ENCODE results near the gene SERTM1.

The SERTM1 gene

DNA sequence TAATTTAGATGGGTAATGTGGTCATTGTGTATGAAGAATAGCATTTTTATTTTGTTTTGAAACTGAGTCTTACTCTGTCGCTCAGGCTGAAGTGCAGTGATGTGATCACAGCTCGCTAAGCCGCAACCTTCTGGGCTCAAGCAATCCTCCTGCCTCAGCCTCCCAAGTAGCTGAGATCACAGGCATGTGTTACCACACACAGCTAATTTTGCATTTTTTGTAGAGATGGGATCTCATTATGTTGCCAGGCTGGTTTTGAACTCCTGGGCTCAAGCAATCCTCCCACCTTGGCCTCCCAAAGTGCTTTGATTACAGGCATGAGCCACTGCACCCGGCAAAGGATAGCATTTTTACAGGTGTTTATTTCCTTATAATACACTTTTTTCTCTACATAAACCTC, 36.6 kb downstream of the SERTM1 start:
- H3K4me2 ChIP-seq (ENCODE audit: low read length, poor library complexity, severe bottlenecking): no peak overlapping the region
- H3K27me3 ChIP-seq (ENCODE audit: control insufficient read depth in 1 of 2, insufficient read depth in 1 of 2, low read length in 2 of 2): no peaks in the 10 kb centered on the region
- no peak overlapping the region for H3K27ac ChIP-seq (ENCODE audit: low read length, poor library complexity, severe bottlenecking)
- H3K14ac ChIP-seq (ENCODE audit: low read length in 2 of 2): no peak overlapping the region
- H2BK120ac ChIP-seq (ENCODE audit: low read depth, low read length): no peak overlapping the region
- no peak overlapping the region for H3K9ac ChIP-seq (ENCODE audit: low read length)
- no peak overlapping the region for H3K23ac ChIP-seq (ENCODE audit: low read length in 2 of 2)
- H3K4me1 ChIP-seq (ENCODE audit: control insufficient read depth, insufficient read depth, low read depth, low read length): peaks cover 3% of the 10 kb centered on the region
- no peak overlapping the region for H2BK15ac ChIP-seq (ENCODE audit: low read depth, poor library complexity, severe bottlenecking)
- H4K91ac ChIP-seq (ENCODE audit: low read length): no peak overlapping the region
- DNase-seq: no peak
- no peak overlapping the region for H4K8ac ChIP-seq (ENCODE audit: low read length)
- H3K4ac ChIP-seq (ENCODE audit: low read depth in 1 of 2, low read length in 2 of 2): no peak overlapping the region
- H2BK12ac ChIP-seq (ENCODE audit: low read length in 2 of 2): no peak overlapping the region
- no peak overlapping the region for H2BK5ac ChIP-seq (ENCODE audit: low read depth, low read length, poor library complexity, severe bottlenecking)
- H3K9me3 ChIP-seq (ENCODE audit: control insufficient read depth, low read length): no peaks in the 10 kb centered on the region
- no peak overlapping the region for H2AK5ac ChIP-seq (ENCODE audit: low read length, severe bottlenecking)
- H3K36me3 ChIP-seq (ENCODE audit: control insufficient read depth in 1 of 2, insufficient read depth in 2 of 2, low read depth in 1 of 2, low read length in 2 of 2): no peaks in the 10 kb centered on the region
- H3K18ac ChIP-seq (ENCODE audit: low read depth in 1 of 2, low read length in 2 of 2): no peak overlapping the region
- no peak overlapping the region for H2AFZ ChIP-seq (ENCODE audit: low read depth, low read length)
- H3K4me3 ChIP-seq (ENCODE audit: insufficient read depth in 1 of 2, low read depth in 1 of 2, low read length in 2 of 2): no peak overlapping the region
- 76% methylated on average over 4 of the region's 4 CpGs for WGBS
- no peaks in the 10 kb centered on the region for H3K79me1 ChIP-seq (replicated peaks; ENCODE audit: low read length, poor library complexity, severe bottlenecking)

- Histone ChIP-seq H3K9ac (ENCODE audit: low read length) (peak overlapping the region; percentile 54), H3K18ac (ENCODE audit: low read depth in 1 of 2, low read length in 2 of 2) (no peak overlapping the region), H3K23ac (ENCODE audit: low read length in 2 of 2) (no peak overlapping the region), H4K91ac (ENCODE audit: low read length) (no peak overlapping the region), H3K27ac (ENCODE audit: low read length, poor library complexity, severe bottlenecking) (no peak overlapping the region), H2BK15ac (ENCODE audit: low read depth, poor library complexity, severe bottlenecking) (no peak overlapping the region), H2AK5ac (ENCODE audit: low read length, severe bottlenecking) (no peak overlapping the region), H4K8ac (ENCODE audit: low read length) (no peak overlapping the region), H3K9me3 (ENCODE audit: control insufficient read depth, low read length) (no peaks in the 10 kb centered on the region), H3K4me1 (ENCODE audit: control insufficient read depth, insufficient read depth, low read depth, low read length) (peaks cover 1% of the 10 kb centered on the region), H3K79me1 (replicated peaks; ENCODE audit: low read length, poor library complexity, severe bottlenecking) (no peaks in the 10 kb centered on the region), H3K36me3 (ENCODE audit: control insufficient read depth in 1 of 2, insufficient read depth in 2 of 2, low read depth in 1 of 2, low read length in 2 of 2) (no peaks in the 10 kb centered on the region), H2BK5ac (ENCODE audit: low read depth, low read length, poor library complexity, severe bottlenecking) (no peak overlapping the region), H2BK12ac (ENCODE audit: low read length in 2 of 2) (no peak overlapping the region), H2BK120ac (ENCODE audit: low read depth, low read length) (no peak overlapping the region), H3K27me3 (ENCODE audit: control insufficient read depth in 1 of 2, insufficient read depth in 1 of 2, low read length in 2 of 2) (no peaks in the 10 kb centered on the region), H3K14ac (ENCODE audit: low read length in 2 of 2) (no peak overlapping the region), H3K4me2 (ENCODE audit: low read length, poor library complexity, severe bottlenecking) (no peak overlapping the region), H3K4ac (ENCODE audit: low read depth in 1 of 2, low read length in 2 of 2) (no peak overlapping the region), H3K4me3 (ENCODE audit: insufficient read depth in 1 of 2, low read depth in 1 of 2, low read length in 2 of 2) (peak overlapping the region in 1 of 2 experiments; percentile 45), H2AFZ (ENCODE audit: low read depth, low read length) (no peak overlapping the region)
- DNase-seq: no peak
- 84% methylated on average over 3 of the region's 3 CpGs for WGBS
Observed at GRCh38 chr13:36712290-36712689, 38.5 kb downstream of the SERTM1 start.

DNA sequence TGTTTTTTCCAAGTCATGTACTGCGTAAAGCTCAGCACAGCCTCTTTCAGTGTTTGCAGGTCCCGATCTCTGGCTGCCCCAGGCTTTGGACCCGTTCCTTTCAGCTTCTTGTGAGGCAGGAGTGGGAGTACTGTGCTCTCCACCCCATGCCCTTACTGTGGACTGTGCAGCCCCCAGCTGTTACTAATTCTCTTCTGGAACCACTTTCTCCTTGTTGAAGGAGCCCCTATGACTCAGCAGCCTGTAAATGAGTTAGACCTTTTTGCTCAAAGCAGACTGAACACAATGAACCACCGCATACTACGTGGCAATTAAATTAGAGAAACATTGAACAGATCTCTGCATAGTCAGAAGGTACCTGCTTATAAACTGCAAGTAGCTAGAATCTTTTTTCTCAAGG, 39.0 kb downstream of the SERTM1 start:
- Histone ChIP-seq H3K36me3 (ENCODE audit: control insufficient read depth in 1 of 2, insufficient read depth in 2 of 2, low read depth in 1 of 2, low read length in 2 of 2) (no peaks in the 10 kb centered on the region), H3K9me3 (ENCODE audit: control insufficient read depth, low read length) (no peaks in the 10 kb centered on the region), H3K9ac (ENCODE audit: low read length) (peak overlapping the region; percentile 54), H3K27ac (ENCODE audit: low read length, poor library complexity, severe bottlenecking) (no peak overlapping the region), H3K4me3 (ENCODE audit: insufficient read depth in 1 of 2, low read depth in 1 of 2, low read length in 2 of 2) (peak overlapping the region in 1 of 2 experiments; percentile 45), H2AFZ (ENCODE audit: low read depth, low read length) (no peak overlapping the region), H3K79me1 (replicated peaks; ENCODE audit: low read length, poor library complexity, severe bottlenecking) (no peaks in the 10 kb centered on the region), H2BK15ac (ENCODE audit: low read depth, poor library complexity, severe bottlenecking) (no peak overlapping the region), H2BK12ac (ENCODE audit: low read length in 2 of 2) (no peak overlapping the region), H3K23ac (ENCODE audit: low read length in 2 of 2) (no peak overlapping the region), H2AK5ac (ENCODE audit: low read length, severe bottlenecking) (no peak overlapping the region), H3K4me2 (ENCODE audit: low read length, poor library complexity, severe bottlenecking) (no peak overlapping the region), H3K27me3 (ENCODE audit: control insufficient read depth in 1 of 2, insufficient read depth in 1 of 2, low read length in 2 of 2) (no peaks in the 10 kb centered on the region), H2BK120ac (ENCODE audit: low read depth, low read length) (no peak overlapping the region), H3K4ac (ENCODE audit: low read depth in 1 of 2, low read length in 2 of 2) (no peak overlapping the region), H2BK5ac (ENCODE audit: low read depth, low read length, poor library complexity, severe bottlenecking) (no peak overlapping the region), H4K8ac (ENCODE audit: low read length) (no peak overlapping the region), H3K18ac (ENCODE audit: low read depth in 1 of 2, low read length in 2 of 2) (no peak overlapping the region), H3K4me1 (ENCODE audit: control insufficient read depth, insufficient read depth, low read depth, low read length) (peaks cover 1% of the 10 kb centered on the region), H3K14ac (ENCODE audit: low read length in 2 of 2) (no peak overlapping the region), H4K91ac (ENCODE audit: low read length) (no peak overlapping the region)
- WGBS: 67% methylated on average over 5 of the region's 5 CpGs
- DNase-seq: no peak

GRCh38 chr13:36713887-36714286, 40.1 kb downstream of the SERTM1 start:
- Histone ChIP-seq H3K9me3 (ENCODE audit: control insufficient read depth, low read length) (no peaks in the 10 kb centered on the region), H3K27me3 (ENCODE audit: control insufficient read depth in 1 of 2, insufficient read depth in 1 of 2, low read length in 2 of 2) (no peaks in the 10 kb centered on the region), H2BK5ac (ENCODE audit: low read depth, low read length, poor library complexity, severe bottlenecking) (no peak overlapping the region), H2BK120ac (ENCODE audit: low read depth, low read length) (no peak overlapping the region), H3K9ac (ENCODE audit: low read length) (no peak overlapping the region), H3K4ac (ENCODE audit: low read depth in 1 of 2, low read length in 2 of 2) (no peak overlapping the region), H3K14ac (ENCODE audit: low read length in 2 of 2) (no peak overlapping the region), H3K79me1 (replicated peaks; ENCODE audit: low read length, poor library complexity, severe bottlenecking) (no peaks in the 10 kb centered on the region), H2BK15ac (ENCODE audit: low read depth, poor library complexity, severe bottlenecking) (no peak overlapping the region), H2BK12ac (ENCODE audit: low read length in 2 of 2) (no peak overlapping the region), H4K91ac (ENCODE audit: low read length) (no peak overlapping the region), H2AK5ac (ENCODE audit: low read length, severe bottlenecking) (no peak overlapping the region), H4K8ac (ENCODE audit: low read length) (no peak overlapping the region), H3K36me3 (ENCODE audit: control insufficient read depth in 1 of 2, insufficient read depth in 2 of 2, low read depth in 1 of 2, low read length in 2 of 2) (no peaks in the 10 kb centered on the region), H3K4me3 (ENCODE audit: insufficient read depth in 1 of 2, low read depth in 1 of 2, low read length in 2 of 2) (no peak overlapping the region), H3K18ac (ENCODE audit: low read depth in 1 of 2, low read length in 2 of 2) (no peak overlapping the region), H3K4me2 (ENCODE audit: low read length, poor library complexity, severe bottlenecking) (no peak overlapping the region), H3K27ac (ENCODE audit: low read length, poor library complexity, severe bottlenecking) (no peak overlapping the region), H3K4me1 (ENCODE audit: control insufficient read depth, insufficient read depth, low read depth, low read length) (peaks cover 1% of the 10 kb centered on the region), H2AFZ (ENCODE audit: low read depth, low read length) (no peak overlapping the region), H3K23ac (ENCODE audit: low read length in 2 of 2) (no peak overlapping the region)
- 57% methylated on average over 1 of the region's 2 CpGs for WGBS
- no peak for DNase-seq
